ENCODE measurements around the gene NCF4.

Gene NCF4

GRCh38 chr22:36874736-36875135 lies 13.9 kb downstream of the NCF4 start (continued):
- no peak for TF ChIP-seq ISL1 (CRISPR knock-in tag; IDR thresholded peaks at IDR 0.05)
- no peak for TF ChIP-seq RARB (CRISPR knock-in tag; IDR thresholded peaks at IDR 0.05)
- no peak for TF ChIP-seq ARNTL (CRISPR knock-in tag; IDR thresholded peaks at IDR 0.05; ENCODE audit: borderline replicate concordance, low read depth)
- no peak for TF ChIP-seq ESRRG (CRISPR knock-in tag; IDR thresholded peaks at IDR 0.05)

DNA sequence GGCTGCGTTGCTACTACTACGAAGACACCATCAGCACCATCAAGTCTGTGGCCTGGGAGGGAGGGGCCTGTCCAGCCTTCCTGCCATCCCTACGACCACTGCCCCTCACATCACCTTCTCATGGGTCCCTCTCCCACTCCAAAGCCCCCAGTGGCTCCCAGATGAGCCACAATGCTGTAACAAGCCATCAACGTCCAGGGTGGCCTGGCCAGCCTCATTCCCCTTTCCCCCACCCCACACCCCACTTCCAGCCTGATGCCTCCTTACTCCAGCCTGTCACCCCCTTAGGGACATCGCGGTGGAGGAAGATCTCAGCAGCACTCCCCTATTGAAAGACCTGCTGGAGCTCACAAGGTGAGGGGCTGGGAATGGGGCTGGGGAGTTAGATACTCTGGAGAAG lies 14.9 kb downstream of the NCF4 start:
- ATAC-seq: no peak
- TF ChIP-seq SNAI2 (CRISPR knock-in tag; IDR thresholded peaks at IDR 0.05): no peak

DNA sequence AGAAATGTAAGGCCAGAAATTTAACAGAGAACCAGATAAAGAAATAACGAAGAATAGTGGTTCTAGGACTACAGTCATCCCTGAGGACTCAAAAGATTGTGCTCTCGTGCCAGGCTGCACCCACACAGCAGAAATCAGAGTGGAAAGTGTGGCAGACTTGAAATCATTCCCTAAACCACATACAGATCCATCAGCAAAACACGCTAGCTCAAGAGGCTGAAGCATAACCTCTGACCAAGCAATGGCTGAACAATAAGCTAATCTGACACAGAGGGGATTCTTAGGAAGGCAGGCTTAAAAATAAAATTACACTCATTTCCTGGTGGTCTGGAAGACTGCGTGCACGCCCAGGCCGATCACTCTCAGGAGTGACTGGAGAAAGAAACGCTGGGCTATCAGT lies 19.0 kb downstream of the NCF4 start:
- ATAC-seq: no peak
- no peak for TF ChIP-seq ISL1 (CRISPR knock-in tag; IDR thresholded peaks at IDR 0.05)
- TF ChIP-seq TOX (CRISPR knock-in tag; IDR thresholded peaks at IDR 0.05; ENCODE audit: borderline replicate concordance): no peak
- TF ChIP-seq ARNTL (CRISPR knock-in tag; IDR thresholded peaks at IDR 0.05; ENCODE audit: borderline replicate concordance, low read depth): no peak
- no peak for TF ChIP-seq CSRNP3 (CRISPR knock-in tag; IDR thresholded peaks at IDR 0.05)
- TF ChIP-seq, protein P1, sequence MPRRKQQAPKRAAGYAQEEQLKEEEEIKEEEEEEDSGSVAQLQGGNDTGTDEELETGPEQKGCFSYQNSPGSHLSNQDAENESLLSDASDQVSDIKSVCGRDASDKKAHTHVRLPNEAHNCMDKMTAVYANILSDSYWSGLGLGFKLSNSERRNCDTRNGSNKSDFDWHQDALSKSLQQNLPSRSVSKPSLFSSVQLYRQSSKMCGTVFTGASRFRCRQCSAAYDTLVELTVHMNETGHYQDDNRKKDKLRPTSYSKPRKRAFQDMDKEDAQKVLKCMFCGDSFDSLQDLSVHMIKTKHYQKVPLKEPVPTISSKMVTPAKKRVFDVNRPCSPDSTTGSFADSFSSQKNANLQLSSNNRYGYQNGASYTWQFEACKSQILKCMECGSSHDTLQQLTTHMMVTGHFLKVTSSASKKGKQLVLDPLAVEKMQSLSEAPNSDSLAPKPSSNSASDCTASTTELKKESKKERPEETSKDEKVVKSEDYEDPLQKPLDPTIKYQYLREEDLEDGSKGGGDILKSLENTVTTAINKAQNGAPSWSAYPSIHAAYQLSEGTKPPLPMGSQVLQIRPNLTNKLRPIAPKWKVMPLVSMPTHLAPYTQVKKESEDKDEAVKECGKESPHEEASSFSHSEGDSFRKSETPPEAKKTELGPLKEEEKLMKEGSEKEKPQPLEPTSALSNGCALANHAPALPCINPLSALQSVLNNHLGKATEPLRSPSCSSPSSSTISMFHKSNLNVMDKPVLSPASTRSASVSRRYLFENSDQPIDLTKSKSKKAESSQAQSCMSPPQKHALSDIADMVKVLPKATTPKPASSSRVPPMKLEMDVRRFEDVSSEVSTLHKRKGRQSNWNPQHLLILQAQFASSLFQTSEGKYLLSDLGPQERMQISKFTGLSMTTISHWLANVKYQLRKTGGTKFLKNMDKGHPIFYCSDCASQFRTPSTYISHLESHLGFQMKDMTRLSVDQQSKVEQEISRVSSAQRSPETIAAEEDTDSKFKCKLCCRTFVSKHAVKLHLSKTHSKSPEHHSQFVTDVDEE (CRISPR knock-in tag; IDR thresholded peaks at IDR 0.05): no peak
- no peak for TF ChIP-seq ZNF565 (CRISPR knock-in tag; conservative IDR thresholded peaks at IDR 0.05; ENCODE audit: low read depth)
- no peak for TF ChIP-seq PPARA (CRISPR knock-in tag; IDR thresholded peaks at IDR 0.05; ENCODE audit: borderline replicate concordance)

GRCh38 chr22:36881504-36882245 lies 20.9 kb downstream of the NCF4 start:
- no peak for TF ChIP-seq ZNF70 (CRISPR knock-in tag; IDR thresholded peaks at IDR 0.05)
- TF ChIP-seq ZNF565 (CRISPR knock-in tag; conservative IDR thresholded peaks at IDR 0.05; ENCODE audit: low read depth): no peak
- TF ChIP-seq TCF4 (CRISPR knock-in tag; IDR thresholded peaks at IDR 0.05; ENCODE audit: borderline replicate concordance): no peak
- no peak for TF ChIP-seq ZNF8 (CRISPR knock-in tag; IDR thresholded peaks at IDR 0.05)
- no peak for TF ChIP-seq ZC3H10 (CRISPR knock-in tag; IDR thresholded peaks at IDR 0.05)
- no peak for TF ChIP-seq ESRRG (CRISPR knock-in tag; IDR thresholded peaks at IDR 0.05)
- no peak for TF ChIP-seq TOX (CRISPR knock-in tag; IDR thresholded peaks at IDR 0.05; ENCODE audit: borderline replicate concordance)
- TF ChIP-seq GLIS3 (CRISPR knock-in tag; IDR thresholded peaks at IDR 0.05): no peak
- TF ChIP-seq CSRNP3 (CRISPR knock-in tag; IDR thresholded peaks at IDR 0.05): no peak
- no peak for ATAC-seq

DNA sequence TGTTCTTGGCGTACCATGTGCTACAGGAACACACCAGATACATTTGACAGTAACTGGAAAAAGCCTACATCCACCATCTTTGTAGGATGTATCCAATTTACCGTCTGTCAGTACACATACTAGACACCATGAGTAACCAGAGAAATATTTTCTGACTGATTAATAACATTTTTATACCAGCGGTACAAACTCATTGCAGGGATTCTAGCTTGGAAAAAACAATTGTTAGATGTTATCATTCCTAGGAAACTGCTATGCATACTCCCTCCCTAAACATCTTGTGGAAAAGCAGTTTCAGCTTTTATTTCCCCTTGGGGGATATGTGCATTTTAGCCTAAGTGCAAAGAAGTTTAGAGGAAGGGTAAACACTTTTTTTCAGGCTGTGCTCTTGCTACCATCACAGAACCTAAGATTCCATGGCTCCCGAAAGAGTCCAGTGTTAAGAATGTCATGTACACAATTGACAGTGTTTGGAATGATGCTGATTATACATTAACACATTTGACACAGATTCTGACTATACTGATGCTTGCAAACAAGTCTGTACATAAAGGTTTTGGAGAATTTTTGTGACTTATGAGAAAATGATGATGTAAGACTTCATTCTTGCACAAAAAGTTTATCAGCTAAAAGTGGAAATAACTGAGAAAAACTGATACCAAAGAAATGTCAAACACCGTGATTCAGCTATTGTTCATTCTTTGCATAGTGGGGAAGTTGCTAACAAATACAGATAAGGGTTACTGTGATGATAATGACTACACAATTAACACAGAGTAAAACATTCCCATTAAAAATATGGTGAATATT lies 23.7 kb downstream of the NCF4 start:
- no peak for ATAC-seq
- TF ChIP-seq POU6F1 (CRISPR knock-in tag; IDR thresholded peaks at IDR 0.05; ENCODE audit: borderline replicate concordance, low read depth) (no peak), ESRRG (CRISPR knock-in tag; IDR thresholded peaks at IDR 0.05) (no peak), ZC3H10 (CRISPR knock-in tag; IDR thresholded peaks at IDR 0.05) (no peak), TOX (CRISPR knock-in tag; IDR thresholded peaks at IDR 0.05; ENCODE audit: borderline replicate concordance) (no peak), OSR1 (CRISPR knock-in tag; IDR thresholded peaks at IDR 0.05) (no peak)
